GOT3 (cell line): Measurements from ENCODE around the gene MAML3.

Source experiments
- DNase-seq: peaks from one replicate; lab custom pipeline; 2025; ENCODE audit warnings: mixed read lengths; lab: John Stamatoyannopoulos, UW

MAML3 gene

DNA sequence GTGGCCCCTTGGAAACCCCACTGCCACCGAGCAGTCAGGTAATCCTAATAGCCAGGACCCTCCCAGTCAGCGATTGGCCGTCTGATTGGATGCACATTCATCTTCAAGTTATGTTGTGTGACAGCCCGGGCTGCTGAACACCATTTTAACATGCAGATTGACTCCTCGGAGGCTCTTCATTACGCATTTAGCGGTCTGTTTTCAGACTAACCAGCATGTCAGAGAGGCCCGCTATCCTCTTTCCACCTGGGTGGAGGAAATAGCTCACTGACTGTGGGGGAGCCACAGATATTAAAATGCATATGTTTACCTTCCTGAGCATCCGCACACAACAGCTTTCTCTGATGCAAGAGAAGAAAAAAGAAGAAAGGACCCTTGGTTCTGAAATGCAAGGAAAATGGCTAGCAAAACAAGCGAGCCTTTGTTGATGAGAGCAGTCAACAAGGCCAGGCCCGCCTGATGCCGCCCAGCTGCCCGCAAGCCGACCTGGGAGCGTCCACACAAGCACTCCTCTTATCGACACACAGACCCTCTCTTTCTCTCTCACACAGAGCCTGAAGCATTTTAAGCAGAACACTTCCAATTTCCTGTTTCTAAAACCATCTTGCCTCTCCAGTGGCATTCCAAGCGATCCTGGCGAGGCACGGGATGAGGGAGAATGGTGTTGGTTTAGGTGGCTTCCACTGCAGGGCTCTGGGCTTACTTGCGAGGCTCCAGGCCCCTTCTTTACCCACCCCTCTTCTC is 370.1 kb downstream of the MAML3 start:
- no peak for DNase-seq

DNA sequence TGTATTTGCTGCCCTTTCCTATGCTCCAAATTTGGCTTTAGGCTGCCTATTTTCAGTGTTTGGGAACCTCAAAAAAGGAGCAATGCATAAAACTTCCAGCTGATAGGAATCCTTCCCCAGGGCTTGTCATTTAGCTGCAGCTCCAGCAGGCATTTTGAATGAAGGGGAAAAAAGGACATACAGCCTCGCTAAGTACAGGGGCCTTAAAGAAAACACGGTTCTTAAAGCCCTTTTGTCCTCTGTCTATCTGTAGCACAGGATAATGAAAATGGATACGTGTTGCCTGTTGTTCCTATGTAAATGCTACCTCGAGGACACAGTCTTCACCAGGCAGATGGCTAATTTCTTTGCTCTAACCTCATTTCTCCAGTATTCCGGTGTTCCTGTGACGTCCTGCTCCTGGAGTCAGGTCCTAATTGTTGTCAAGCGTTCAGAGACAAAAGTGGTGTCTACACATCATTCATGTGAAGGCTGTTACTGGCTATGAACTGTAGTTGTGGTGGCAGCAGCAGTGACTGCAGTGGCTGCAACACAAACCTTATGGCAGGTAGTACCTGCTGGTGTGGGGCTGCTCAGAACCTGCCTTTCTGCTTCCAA is 371.0 kb downstream of the MAML3 start:
- DNase-seq: no peak

DNA sequence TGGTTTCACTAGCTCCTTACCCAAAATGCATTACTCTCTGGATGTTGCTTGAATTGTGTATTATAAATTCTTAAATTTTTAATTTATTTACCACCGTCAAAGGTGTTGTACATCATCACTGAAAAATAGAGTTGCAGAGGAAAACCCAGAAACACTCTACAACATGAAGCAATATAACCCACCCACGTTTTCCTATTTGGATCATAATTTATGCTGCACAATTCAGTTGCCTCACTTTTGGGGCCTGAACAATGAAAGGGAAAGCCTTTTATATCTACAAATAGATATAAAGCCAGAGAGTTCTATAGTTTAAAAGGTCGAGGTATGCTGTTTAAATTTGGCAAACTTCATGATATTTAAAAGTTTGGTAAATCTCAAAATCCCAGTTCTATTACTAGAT is 372.9 kb downstream of the MAML3 start:
- no peak for DNase-seq

DNA sequence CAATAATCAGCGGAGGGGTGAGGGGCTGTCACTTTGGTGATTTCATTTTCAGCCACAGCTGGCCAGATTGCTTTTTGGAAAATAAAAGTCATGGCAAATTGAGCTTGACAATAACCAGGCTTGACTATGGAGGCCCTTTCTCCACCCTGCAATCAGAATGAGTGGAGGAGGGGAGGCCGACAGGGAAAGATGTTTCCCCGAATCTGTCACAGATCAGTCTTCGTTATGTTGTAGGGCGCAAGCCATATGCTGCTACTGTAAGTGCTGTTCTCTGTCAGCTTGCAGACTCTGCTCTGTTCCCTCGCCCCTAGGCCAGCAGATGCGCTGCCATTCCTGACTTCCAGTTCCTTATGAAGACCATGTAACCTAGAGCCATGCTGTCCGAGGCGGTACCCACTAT is 374.3 kb downstream of the MAML3 start:
- no peak for DNase-seq

DNA sequence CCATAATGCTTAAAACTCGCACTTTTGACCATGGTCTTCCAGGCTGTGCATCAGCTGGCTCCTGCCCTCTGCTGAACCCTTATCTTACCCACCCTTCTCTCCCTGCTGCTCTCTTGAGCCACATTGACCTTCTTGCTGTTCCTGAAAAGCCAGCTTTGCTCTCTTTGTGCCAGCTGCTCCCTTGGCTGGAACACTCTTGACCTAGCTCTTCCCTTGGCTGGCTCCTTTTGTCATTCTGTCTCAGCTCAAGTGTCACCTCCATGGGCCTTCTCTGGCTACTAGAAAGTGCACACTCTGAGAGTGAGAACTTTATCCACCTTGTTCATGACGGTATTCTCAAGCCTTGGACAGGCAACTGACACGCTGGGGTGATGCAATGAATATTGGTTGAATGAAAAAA is 376.2 kb downstream of the MAML3 start:
- no peak for DNase-seq

DNA sequence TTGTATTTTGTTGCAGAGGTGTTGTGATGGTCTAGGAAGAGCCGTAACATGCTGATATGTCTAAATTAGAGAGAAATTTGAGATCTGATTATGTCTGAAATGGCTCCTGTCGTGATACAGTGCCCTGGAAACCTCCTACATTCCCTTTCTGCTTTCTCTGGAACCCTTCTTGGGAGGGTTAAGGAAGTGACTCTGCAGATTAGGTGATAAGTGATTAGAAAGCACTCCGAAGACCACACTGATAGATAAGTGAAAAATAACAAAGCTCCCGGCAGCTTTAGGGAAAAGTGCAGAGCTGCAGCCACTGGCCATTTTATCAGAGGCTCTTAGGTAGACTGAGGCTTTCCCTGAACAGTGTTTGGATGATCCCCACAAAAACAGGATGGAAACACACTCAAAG is 377.7 kb downstream of the MAML3 start:
- DNase-seq: no peak

DNA sequence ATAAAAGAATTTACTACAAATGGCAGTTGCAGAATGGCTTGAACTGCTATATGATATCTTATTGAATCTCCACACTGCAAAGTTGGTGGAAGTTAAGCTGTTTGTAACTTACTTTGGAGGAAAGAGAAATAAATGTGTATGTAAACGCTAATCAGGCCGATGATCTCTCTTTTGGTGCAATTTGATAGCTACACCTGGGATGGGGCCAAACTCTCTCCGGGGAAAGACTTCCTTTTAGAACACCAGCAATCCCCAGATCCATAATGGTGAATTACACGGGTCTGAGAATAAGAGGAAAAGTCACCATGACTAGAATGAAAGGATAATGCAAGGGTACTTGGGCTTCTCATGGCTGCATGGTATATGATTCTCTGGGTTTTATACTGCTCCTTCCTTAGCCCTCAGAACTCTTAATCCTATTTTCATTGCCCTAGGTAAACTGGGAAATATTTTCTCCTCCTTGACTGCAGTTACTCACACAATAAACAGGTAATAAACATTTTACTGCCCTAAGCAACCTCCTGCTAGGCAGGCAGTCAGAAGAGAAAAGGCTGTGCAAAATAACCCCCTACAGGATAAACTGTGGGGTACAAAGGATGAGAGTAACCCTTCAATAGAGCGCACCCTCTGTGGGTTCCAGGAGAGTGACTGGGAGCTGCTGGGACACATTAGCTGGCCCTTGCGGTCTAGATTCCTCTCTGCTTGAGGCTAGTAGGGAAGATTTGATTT is 379.1 kb downstream of the MAML3 start:
- DNase-seq: no peak

DNA sequence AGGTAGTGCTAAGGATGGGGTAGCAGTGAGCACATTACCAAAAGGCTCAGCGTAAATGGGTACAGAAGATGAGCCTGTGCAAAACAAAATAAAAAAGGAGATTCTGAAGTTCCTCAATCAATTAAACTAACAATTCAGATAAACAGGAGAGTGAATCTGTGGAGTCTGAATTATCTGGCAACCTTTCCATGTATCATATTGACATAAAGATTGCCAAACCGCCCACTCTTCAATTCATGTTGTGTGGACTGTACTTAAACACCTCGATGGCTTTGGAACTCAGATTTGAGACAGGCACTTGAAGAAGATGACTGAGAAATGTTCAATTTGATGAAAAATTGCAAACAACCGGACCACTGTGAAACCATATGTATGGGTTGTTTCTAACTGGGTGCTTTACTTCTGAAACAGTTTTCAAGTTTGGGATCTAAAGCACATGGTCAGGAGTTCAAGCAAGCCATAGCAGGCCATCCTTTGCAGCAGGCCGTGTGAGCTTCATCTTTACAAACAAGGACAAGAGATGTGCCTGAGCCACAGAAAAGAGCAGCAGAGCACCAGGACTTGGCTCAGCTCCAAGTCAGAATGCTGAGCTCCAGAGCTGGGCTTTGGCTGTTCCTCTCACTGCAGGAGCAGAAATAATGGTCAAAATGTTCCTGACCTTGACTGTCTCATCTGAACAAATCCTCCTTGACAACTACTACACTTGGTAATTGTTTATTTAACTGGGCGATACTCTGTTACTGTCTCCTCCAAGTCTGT is 380.2 kb downstream of the MAML3 start:
- no peak for DNase-seq

DNA sequence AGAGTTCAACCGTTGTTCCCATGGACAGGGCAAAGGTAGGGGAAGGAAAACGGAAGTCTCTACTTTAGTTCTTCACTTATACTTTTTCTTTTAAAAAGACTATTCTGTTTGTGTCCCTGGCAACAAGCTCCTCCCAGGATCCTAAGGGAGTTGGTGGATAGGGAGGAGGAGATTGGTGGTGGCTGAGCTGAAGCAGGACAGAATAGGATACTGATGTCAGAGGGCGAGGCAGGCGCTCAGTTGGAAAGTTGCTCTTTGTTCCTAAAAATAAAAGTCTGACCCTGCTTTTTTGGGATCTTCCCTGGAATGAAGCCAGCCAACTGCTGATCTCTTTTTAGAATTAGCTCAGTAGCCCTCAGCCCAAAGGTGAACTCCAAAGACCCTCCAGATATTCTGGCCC is 383.6 kb downstream of the MAML3 start:
- DNase-seq: no peak

DNA sequence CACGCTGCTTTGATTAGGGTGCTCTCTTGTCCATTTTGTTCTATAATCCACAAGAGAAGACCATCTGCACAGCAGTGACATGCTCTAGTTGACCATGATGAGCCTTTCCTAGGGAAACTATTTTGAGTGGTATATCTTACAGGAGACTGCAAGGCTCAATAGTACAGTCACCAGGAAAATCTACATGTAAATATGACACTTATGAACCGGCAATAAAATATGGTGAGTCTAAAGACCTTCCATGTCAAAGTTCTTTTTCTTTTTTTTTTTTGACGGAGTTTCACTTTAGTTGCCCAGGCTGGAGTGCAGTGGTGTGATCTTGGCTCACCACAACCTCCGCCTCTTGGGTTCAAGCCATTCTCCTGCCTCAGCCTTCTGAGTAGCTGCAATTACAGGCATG is 384.6 kb downstream of the MAML3 start:
- no peak for DNase-seq

DNA sequence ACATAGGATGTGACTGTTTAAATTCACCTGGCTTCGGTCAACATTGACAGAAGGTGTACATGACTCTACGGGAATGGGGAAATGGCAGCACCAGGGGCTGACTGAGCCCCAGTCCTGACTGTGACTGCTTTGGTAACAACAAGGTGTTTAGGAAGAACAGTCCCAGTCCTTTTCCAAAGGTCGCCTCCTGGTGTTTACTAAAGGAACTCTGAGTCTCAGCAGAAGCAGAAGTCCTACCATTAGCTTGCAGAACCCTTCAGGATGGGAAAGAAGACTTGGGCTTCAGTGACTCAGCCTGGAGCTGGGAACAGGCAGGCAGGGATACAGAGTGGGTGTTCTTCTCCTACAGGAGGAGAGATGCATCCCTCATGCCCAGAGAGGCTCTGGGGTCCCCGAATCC is 385.1 kb downstream of the MAML3 start:
- DNase-seq: no peak

DNA sequence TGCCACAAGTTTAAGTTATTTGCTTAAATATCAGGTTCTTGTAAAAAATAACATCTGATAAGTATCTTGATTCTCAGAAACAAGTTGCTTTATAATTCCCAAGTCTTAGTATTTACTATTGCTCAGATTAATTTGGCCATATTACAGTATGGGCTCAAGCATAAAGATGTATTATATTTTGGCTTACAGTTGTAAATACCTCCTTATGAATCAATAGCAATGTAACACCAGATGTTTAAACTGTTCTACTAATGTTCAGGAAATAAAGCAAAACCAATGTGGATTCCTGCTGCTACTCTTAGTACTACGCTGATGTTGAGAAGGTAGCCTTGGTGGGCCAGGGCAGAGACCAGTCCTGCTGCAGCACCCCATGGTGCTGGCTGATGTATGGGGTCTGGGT is 385.6 kb downstream of the MAML3 start:
- DNase-seq: no peak

DNA sequence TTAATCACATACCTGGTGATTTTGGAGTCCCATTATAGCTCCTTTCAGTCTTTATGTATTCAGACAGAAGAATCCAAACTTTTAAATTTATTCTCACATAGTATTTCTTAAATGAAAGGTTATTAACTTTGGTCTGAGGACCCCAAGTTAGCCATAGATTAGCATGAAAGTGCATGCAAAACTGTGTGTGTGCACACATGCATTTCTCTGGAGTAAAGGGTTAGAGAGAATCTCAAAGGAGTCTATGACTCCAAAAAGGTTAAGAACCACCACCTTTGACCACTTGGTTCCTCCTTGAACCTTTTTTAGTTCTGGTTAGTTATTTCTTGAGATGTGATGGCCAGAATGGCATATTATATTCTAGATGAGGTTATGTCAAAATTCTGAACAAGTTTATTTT is 386.4 kb downstream of the MAML3 start:
- no peak for DNase-seq

DNA sequence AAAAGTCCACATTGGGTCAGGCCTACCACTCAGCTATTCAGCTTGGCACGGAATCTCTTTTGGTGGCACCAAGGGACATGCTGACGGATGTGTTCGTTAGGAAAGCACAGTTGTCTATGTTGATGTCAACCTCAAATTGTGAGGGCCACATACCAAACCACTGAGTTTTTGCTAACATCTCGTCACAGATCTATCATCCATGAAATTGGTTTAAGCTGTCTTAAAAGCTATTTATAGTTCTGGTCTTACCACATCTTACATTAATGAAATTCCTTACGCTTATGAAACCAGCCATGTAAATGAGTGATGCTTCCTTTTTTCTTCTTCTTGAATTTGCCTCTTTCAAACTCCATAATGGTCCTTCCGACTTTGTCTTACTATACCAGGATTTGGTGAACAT is 386.8 kb downstream of the MAML3 start:
- no peak for DNase-seq

DNA sequence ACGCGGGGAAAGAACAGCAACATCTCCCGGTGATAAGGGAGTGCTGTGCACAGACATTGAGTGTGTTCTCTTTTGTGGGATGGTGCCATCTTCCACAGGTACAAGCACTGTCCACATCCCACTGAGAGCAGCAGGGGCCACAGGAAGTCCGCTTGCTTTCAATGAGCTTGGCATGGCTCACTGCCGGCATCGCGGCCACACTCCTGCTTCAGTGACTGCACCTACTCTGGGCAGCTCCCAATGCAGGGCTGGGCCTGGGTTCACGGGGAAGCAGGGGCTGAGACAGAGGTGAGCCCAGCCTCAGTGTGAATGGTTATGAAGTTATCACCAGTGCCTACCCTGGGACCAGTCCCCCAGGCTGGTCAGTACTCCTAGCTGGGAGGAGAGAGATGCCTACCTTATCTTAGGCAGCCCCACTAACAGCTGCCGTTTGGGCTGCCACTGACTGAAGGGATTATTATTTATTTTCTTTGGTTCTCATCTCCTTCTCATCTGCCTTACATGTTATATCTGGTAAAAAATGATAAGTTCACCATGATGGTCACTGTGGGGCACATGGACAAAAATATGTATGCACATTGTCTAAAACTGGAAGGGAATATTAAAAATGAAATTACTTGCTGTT is 389.2 kb downstream of the MAML3 start:
- no peak for DNase-seq

DNA sequence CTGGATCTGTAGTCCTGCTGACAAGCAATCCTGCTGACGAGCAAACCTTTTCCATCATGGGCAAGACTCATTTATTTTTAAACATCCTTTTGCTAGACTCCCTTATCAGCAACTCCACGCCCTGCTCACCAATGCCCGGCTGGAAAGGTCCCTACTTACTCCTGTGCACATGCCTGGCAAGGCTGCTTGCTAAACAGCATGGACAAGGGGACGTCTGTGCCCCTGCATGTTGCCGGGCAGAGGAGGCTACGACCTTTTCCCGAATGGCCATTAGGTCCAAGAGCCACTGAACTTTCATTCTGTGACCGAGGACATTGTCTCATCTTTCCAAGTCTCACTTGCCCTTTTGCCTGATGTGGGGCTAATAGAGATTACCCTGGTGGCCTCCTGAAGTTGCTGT is 389.8 kb downstream of the MAML3 start:
- DNase-seq: no peak

DNA sequence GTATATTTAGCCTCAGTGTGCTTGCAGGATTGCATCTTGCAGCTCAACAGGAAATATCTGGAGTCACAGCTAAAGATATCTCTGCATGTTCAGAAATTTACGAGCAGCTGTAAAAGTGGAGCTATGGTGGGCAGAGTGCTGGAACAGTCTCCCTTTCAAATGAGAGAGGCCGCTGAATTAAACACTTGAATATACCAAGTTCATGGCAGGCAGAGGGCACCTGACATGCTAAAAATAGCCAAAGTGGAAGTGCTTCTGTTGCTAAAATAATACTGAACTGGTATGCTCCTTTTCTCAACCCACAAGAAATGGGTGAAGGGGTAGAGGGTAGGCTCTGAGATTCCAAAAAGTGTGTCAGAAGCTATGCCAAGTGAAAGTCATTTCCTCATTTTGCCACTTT is 390.3 kb downstream of the MAML3 start:
- no peak for DNase-seq

DNA sequence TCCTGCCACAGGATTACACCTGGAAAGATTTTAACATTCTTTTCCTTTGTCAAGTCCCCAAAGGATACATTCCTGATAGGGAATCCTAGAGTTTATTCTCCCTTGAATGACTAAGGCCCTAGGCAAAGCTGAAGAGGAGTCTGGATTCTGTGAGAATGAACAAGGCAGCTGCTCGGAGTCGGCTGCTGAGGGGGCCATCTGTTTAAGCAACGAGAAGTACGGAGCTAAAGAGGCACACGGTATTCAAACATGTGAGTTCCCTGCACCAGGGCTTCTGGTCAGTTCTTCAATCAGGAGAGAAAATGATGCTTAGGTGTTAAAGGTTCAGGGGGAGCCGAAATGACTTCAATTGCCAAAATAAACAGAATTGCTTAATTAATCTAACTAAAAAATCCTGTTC is 390.8 kb downstream of the MAML3 start:
- DNase-seq: no peak

DNA sequence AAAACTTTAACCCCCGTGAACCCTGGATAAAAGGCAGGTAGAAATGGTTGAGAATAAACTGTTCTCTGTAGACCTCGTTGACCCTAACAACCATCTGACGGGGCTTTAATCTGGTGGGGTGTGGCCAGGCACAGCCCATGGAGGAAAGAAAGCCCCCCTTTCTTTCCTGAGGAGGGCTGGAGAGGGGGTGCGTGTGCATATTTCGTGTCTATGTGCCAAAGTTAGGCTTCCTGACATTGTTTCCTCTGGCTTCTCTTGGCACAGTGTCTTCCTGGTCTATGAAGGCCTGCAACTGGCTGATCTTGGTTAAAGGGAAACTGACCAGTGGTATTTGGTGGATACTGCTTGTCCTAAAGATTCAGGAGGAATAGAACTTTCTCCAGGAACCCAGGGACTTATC is 391.3 kb downstream of the MAML3 start:
- no peak for DNase-seq

DNA sequence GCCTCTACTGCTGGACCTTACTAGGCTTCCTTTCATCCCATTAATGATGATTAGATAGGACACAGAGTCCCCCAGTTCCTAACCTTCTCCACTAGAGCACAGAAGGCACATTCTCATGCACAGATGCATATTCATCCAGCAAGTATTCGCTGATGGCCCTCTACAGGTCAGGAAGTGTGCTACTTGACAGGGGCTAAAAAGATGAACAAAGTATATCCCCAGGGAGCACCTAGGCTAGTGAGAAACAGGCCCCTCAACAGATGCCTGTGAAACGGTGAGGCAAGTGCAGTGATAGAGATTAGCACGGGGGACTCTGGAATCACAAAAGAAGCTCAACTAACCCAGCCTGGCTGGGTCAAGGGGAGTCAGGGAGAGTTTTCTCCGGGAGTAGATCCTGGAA is 392.5 kb downstream of the MAML3 start:
- DNase-seq: no peak

DNA sequence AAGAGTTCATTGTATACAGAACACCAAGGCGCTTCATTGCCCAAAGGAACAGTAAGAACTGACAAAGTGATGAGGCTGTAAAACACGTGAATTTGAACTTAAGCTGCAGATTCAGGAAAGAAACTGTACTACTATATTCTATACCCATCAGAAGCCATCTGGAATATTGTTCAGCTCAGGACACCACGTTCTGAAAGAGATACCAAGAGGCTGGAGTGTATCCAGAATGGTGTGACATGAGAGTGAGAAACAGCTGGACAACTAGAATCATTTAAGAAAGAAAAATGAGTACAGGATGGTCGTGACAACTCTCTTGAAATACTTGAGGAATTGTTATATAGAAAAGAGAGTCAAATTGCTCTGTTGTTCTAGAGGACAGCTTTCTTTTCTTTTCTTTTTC is 393.4 kb downstream of the MAML3 start:
- no peak for DNase-seq

DNA sequence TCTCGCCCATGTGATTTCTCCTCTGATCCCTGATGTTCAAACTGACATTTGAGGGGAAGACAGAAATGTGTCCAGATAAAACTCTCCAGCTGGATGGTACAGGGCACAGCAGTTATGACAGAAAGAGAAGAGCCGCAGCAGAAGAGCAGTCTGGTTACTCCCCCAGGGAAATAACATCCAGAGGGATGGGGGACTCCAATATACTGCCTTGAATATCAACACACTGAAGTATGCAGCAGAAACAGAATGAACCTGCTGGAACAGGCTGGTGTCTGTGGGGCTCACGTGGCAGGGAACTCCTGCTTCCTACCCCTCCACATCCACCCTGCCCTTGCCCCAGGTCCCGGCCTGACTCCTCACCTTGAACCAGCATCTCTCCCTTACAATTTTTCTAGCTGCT is 394.9 kb downstream of the MAML3 start:
- DNase-seq: no peak
